SK-N-SH treated with all-trans-retinoic acid at 6 μM for 48 hours (cell line): ENCODE measurements around the gene CTNNBL1.

ENCODE experiments used
- ATAC-seq: fragments of 200-7000 bp; cut with Tn5 transposase; 3 replicates; pipeline ENCODE4 v1.9.1; 2020; ENCODE audit warnings: mild to moderate bottlenecking, moderate library complexity
- ARNTL ChIP-seq: fragments of 450-650 bp; formaldehyde crosslinking; IDR thresholded peaks from 2 replicates; pipeline ENCODE4 v1.5.0; 2020; ENCODE audit warnings: low read depth, mild to moderate bottlenecking, moderate library complexity, borderline replicate concordance
- BACH2 ChIP-seq: fragments of 250-450 bp; sonication (Bioruptor Pico); IDR thresholded peaks from 2 replicates; pipeline ENCODE4 v1.9.0; 2021; ENCODE audit warnings: mild to moderate bottlenecking, borderline replicate concordance
- CSDC2 ChIP-seq: fragments of 250-450 bp; sonication (Bioruptor Pico); IDR thresholded peaks from 2 replicates; pipeline ENCODE4 v1.5.0; 2020; ENCODE audit warnings: mild to moderate bottlenecking, moderate library complexity
- CSRNP3 ChIP-seq: fragments of 250-450 bp; sonication (Bioruptor Pico); IDR thresholded peaks from 2 replicates; pipeline ENCODE4 v1.5.1; 2021; ENCODE audit warnings: mild to moderate bottlenecking, moderate library complexity
- ESRRG ChIP-seq: fragments of 250-450 bp; sonication (Bioruptor Pico); IDR thresholded peaks from 2 replicates; pipeline ENCODE4 v1.6.1; 2021; ENCODE audit warnings: mild to moderate bottlenecking
- GLIS3 ChIP-seq: fragments of 250-450 bp; sonication (Bioruptor Pico); IDR thresholded peaks from 2 replicates; pipeline ENCODE4 v1.5.0; 2020; ENCODE audit warnings: mild to moderate bottlenecking, moderate library complexity
- ISL1 ChIP-seq: fragments of 250-450 bp; sonication (Bioruptor Pico); IDR thresholded peaks from 2 replicates; pipeline ENCODE4 v2.1.2; 2022; ENCODE audit warnings: mild to moderate bottlenecking, moderate library complexity
- OSR1 ChIP-seq: fragments of 250-450 bp; sonication (Bioruptor Pico); IDR thresholded peaks from 2 replicates; pipeline ENCODE4 v1.8.0; 2022; ENCODE audit warnings: moderate library complexity, mild to moderate bottlenecking, inconsistent platforms
- PATZ1 ChIP-seq: fragments of 250-450 bp; sonication (Bioruptor Pico); IDR thresholded peaks from 2 replicates; pipeline ENCODE4 v1.8.0; 2020; ENCODE audit warnings: mild to moderate bottlenecking, moderate library complexity, borderline replicate concordance
- PPARA ChIP-seq: fragments of 250-450 bp; sonication (Bioruptor Pico); IDR thresholded peaks from 2 replicates; pipeline ENCODE4 v1.5.0; 2020; ENCODE audit warnings: mild to moderate bottlenecking, borderline replicate concordance
- SNAI2 ChIP-seq: fragments of 250-450 bp; sonication (Bioruptor Pico); IDR thresholded peaks from 2 replicates; pipeline ENCODE4 v1.5.0; 2020; ENCODE audit warnings: mild to moderate bottlenecking, moderate library complexity
- TCF4 ChIP-seq: fragments of 250-450 bp; sonication (Bioruptor Pico); IDR thresholded peaks from 2 replicates; pipeline ENCODE4 v1.8.0; 2021; ENCODE audit warnings: mild to moderate bottlenecking, moderate library complexity, borderline replicate concordance
- TOX ChIP-seq: fragments of 250-450 bp; sonication (Bioruptor Pico); IDR thresholded peaks from 2 replicates; pipeline ENCODE4 v1.8.0; 2021; ENCODE audit warnings: mild to moderate bottlenecking, moderate library complexity, borderline replicate concordance
- ZC3H10 ChIP-seq: fragments of 250-450 bp; sonication (Bioruptor Pico); IDR thresholded peaks from 2 replicates; pipeline ENCODE4 v1.5.1; 2021; ENCODE audit warnings: mild to moderate bottlenecking, moderate library complexity
- ZFP30 ChIP-seq: fragments of 450-650 bp; formaldehyde crosslinking; IDR thresholded peaks from 2 replicates; pipeline ENCODE4 v1.5.0; 2022; ENCODE audit warnings: mild to moderate bottlenecking, moderate library complexity
- ZNF70 ChIP-seq: fragments of 450-650 bp; formaldehyde crosslinking; IDR thresholded peaks from 2 replicates; pipeline ENCODE4 v1.5.0; 2020; ENCODE audit warnings: mild to moderate bottlenecking, moderate library complexity
- ZNF8 ChIP-seq: fragments of 450-650 bp; formaldehyde crosslinking; IDR thresholded peaks from 2 replicates; pipeline ENCODE4 v1.5.0; 2020; ENCODE audit warnings: mild to moderate bottlenecking, moderate library complexity
- TF ChIP-seq, protein P1 (sequence below): fragments of 250-450 bp; sonication (Bioruptor Pico); IDR thresholded peaks from 2 replicates; pipeline ENCODE4 v1.5.1; 2020; ENCODE audit warnings: low read depth, mild to moderate bottlenecking, moderate library complexity
- TF ChIP-seq, protein P2 (sequence below): fragments of 250-450 bp; sonication (Bioruptor Pico); IDR thresholded peaks from 2 replicates; pipeline ENCODE4 v1.5.0; 2020; ENCODE audit warnings: mild to moderate bottlenecking, moderate library complexity

Gene CTNNBL1

DNA sequence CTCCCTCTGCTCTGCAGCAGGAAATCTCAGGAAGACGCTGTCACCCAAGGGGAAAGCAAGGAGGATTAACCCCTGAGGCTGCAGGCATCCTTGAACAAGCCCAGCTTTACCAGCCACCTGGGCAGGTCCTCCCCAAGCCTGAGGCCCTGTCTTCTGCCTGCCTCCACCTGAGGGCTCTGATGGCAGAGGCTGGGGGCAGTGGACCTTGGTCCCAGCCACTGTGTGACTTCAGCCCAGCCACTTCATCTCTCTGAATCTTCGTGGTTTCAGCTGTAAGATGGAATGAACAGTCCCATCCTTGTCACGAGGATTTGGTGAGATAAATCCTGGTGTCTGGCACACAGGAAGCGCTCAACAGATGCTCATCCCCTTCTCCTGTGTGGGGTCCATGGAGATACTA, 200.6 kb downstream of the CTNNBL1 start:
- TF ChIP-seq ZC3H10 (CRISPR knock-in tag) (no peak), SNAI2 (CRISPR knock-in tag) (no peak), CSDC2 (CRISPR knock-in tag) (no peak), PATZ1 (CRISPR knock-in tag) (no peak), ARNTL (CRISPR knock-in tag) (no peak), ZNF8 (no peak), CSRNP3 (CRISPR knock-in tag) (no peak), ZFP30 (CRISPR knock-in tag) (no peak)
- ATAC-seq: no peak

- ATAC-seq: no peak
- TF ChIP-seq TCF4 (CRISPR knock-in tag) (no peak), ZC3H10 (CRISPR knock-in tag) (no peak), GLIS3 (CRISPR knock-in tag) (no peak), BACH2 (no peak), CSRNP3 (CRISPR knock-in tag) (no peak), ZNF8 (no peak), PATZ1 (CRISPR knock-in tag) (no peak), TOX (no peak), OSR1 (CRISPR knock-in tag) (no peak), PPARA (CRISPR knock-in tag) (no peak), ARNTL (CRISPR knock-in tag) (no peak), CSDC2 (CRISPR knock-in tag) (no peak), ZFP30 (CRISPR knock-in tag) (no peak), ISL1 (CRISPR knock-in tag) (no peak), ZNF70 (CRISPR knock-in tag) (no peak)
- TF ChIP-seq, protein P1, sequence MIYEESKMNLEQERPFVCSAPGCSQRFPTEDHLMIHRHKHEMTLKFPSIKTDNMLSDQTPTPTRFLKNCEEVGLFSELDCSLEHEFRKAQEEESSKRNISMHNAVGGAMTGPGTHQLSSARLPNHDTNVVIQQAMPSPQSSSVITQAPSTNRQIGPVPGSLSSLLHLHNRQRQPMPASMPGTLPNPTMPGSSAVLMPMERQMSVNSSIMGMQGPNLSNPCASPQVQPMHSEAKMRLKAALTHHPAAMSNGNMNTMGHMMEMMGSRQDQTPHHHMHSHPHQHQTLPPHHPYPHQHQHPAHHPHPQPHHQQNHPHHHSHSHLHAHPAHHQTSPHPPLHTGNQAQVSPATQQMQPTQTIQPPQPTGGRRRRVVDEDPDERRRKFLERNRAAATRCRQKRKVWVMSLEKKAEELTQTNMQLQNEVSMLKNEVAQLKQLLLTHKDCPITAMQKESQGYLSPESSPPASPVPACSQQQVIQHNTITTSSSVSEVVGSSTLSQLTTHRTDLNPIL (CRISPR knock-in tag): no peak
- TF ChIP-seq, protein P2, sequence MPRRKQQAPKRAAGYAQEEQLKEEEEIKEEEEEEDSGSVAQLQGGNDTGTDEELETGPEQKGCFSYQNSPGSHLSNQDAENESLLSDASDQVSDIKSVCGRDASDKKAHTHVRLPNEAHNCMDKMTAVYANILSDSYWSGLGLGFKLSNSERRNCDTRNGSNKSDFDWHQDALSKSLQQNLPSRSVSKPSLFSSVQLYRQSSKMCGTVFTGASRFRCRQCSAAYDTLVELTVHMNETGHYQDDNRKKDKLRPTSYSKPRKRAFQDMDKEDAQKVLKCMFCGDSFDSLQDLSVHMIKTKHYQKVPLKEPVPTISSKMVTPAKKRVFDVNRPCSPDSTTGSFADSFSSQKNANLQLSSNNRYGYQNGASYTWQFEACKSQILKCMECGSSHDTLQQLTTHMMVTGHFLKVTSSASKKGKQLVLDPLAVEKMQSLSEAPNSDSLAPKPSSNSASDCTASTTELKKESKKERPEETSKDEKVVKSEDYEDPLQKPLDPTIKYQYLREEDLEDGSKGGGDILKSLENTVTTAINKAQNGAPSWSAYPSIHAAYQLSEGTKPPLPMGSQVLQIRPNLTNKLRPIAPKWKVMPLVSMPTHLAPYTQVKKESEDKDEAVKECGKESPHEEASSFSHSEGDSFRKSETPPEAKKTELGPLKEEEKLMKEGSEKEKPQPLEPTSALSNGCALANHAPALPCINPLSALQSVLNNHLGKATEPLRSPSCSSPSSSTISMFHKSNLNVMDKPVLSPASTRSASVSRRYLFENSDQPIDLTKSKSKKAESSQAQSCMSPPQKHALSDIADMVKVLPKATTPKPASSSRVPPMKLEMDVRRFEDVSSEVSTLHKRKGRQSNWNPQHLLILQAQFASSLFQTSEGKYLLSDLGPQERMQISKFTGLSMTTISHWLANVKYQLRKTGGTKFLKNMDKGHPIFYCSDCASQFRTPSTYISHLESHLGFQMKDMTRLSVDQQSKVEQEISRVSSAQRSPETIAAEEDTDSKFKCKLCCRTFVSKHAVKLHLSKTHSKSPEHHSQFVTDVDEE (CRISPR knock-in tag): no peak
These were observed 201.3 kb downstream of the CTNNBL1 start for GRCh38 chr20:37895166-37895565.

GRCh38 chr20:37896932-37897548, 203.2 kb downstream of the CTNNBL1 start:
- TF ChIP-seq ESRRG (no peak), PATZ1 (CRISPR knock-in tag) (no peak), ISL1 (CRISPR knock-in tag) (no peak), PPARA (CRISPR knock-in tag) (no peak)
- ATAC-seq: peak; percentile 43; the same call in 2 of the 3 replicates
